ENCODE measurements around the gene MLLT1.

MLLT1 gene

DNA sequence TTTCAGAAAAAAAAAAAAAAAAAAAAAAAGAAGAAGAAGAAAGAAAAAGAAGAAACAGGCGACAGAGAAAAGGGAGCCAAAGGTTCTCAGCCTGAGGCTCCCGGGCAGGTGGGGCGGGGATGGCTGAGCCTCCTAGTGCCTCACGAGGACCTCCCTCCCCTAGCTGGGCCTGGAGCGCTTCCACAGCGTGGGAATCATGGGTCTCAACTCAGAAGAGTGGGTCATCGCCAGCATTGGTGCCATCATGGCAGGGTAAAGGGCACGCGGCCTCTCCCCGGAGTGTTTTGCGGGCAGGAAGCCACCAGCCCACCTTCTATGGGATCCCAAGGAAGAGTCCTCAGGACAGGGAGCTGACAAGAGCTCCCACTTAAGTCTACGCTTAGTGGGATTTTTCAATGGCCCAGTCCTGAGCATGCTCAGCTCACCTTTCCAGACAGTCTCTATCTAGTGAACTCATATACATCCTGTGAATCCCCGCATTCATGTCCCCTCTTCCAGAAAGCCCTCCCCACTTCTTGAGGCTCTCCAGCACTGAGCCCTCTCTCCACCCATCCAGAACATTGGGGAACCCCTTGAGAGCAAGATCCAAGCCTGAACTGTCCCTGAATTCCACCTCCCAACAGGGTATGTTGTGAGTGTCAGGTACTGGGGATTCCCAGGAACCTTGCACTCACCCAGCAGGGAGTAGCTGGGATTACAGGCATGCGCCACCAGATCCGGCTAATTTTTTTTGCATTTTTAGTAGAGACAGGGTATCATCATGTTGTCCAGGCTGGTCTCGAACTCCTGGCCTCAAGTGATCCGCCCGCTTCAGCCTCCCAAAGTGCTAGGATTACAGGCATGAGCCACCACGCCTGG, 74.7 kb downstream of the MLLT1 start:
- no peak overlapping the region for H3K4me3 ChIP-seq (ENCODE audit: low read length)
- no peak for DNase-seq (ENCODE audit: low read depth)
- TF ChIP-seq, protein P1, sequence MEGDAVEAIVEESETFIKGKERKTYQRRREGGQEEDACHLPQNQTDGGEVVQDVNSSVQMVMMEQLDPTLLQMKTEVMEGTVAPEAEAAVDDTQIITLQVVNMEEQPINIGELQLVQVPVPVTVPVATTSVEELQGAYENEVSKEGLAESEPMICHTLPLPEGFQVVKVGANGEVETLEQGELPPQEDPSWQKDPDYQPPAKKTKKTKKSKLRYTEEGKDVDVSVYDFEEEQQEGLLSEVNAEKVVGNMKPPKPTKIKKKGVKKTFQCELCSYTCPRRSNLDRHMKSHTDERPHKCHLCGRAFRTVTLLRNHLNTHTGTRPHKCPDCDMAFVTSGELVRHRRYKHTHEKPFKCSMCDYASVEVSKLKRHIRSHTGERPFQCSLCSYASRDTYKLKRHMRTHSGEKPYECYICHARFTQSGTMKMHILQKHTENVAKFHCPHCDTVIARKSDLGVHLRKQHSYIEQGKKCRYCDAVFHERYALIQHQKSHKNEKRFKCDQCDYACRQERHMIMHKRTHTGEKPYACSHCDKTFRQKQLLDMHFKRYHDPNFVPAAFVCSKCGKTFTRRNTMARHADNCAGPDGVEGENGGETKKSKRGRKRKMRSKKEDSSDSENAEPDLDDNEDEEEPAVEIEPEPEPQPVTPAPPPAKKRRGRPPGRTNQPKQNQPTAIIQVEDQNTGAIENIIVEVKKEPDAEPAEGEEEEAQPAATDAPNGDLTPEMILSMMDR (conservative IDR thresholded peaks at IDR 0.05; ENCODE audit: low read depth, low read length), result no peak

DNA sequence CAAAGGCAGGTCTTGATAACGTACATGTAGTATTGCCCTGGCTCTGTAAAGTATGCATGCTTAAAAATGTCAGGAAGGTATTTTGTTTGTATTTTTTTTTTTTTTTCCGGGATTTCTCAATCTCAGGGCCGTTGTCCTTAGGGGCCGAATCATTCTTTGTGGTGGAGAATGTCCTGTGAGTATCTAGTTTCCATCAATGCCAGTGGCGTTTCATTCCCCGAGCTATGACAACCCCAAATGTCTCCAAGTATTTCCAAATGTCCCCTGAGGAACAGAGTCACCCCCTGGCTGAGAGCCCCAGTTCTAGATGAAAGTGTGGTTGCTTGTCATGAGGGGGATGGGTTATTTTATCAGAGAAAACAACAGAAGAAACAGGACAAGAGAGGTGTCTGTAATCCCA, 75.6 kb downstream of the MLLT1 start:
- no peak overlapping the region for H3K4me3 ChIP-seq (ENCODE audit: low read length)
- TF ChIP-seq, protein P1 (conservative IDR thresholded peaks at IDR 0.05; ENCODE audit: low read depth, low read length), result no peak

DNA sequence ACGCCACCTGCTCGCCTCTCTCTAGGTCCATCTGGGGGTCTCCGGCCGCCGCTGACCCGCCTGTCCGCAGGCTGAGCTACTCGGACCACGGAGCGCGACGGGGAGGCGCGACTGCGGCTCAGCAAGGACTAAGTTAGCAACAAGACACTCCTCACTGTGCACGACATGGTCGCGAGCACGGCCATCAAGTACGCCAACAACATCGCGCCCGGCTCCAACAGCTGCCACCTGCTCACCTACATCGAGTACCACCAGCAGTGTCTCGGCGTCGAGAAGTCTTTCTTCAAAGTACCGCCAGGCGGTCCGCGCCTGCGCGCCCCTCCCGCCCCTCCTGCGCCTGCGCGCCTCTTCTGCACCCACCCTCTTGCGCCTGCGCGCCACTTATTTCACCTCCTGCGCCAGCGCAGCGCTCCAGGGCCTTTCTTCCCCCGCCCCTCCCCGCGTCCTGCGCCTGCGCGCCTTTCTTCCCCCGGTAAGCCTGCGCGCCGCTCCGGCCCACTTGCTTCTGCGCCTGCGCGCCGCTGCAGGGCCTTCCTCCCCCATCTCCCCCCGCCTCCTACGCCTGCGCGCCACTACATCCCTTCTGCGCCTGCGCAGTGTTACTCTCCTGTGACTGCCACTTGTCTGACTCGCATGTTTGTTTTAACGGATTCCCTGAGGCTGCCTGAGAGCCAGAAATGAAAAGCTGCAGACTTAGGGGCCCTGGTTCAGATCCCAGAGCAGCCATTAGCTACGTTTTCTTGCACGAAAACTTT, 80.4 kb downstream of the MLLT1 start:
- TF ChIP-seq, protein P1 (conservative IDR thresholded peaks at IDR 0.05; ENCODE audit: low read depth, low read length), result peak; percentile 10
- peak; percentile 90 for DNase-seq (ENCODE audit: low read depth)
- H3K4me3 ChIP-seq (ENCODE audit: low read length), result peak overlapping the region; percentile 64

More for the DNA sequence above, 75.6 kb downstream of the MLLT1 start:
- DNase-seq (ENCODE audit: low read depth), result no peak

DNA sequence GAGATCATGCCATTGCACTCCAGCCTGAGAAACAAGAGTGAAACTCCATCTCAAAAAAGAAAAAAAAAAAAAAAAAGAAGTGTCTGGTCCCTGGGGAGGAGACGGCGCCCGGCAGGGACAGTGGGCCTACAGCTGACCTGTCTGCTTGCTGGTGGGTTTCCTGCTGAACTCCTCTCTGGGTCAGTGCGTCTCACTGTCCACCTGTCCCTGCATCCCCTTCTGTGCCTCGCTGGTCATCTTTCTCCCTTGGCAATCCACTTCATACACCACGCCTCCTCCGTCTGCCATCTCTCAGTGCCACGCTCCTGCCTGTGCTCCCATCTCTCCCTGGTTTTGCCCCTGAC, 80.9 kb downstream of the MLLT1 start:
- peak overlapping the region; percentile 64 for H3K4me3 ChIP-seq (ENCODE audit: low read length)
- TF ChIP-seq, protein P1 (conservative IDR thresholded peaks at IDR 0.05; ENCODE audit: low read depth, low read length), result no peak
- no peak for DNase-seq (ENCODE audit: low read depth)

DNA sequence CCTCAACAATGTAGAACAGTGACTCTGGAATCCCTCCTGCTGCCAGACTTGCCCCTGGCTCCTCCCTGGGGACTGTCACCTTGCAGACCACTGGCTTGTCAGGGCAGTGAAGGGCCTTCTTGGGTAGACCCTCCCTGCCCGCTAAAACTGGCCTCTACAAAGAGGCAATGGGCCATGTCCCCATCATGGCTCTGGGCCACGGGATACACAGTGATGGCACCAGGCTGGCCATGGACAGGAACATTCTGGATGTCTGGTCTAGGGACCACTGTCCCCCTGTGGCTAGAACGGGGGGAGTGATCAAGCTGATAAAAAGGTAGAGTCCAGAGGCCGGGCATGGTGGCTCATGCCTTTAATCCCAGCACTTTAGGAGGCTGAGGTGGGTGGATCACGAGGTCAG, 83.4 kb downstream of the MLLT1 start:
- TF ChIP-seq, protein P1 (conservative IDR thresholded peaks at IDR 0.05; ENCODE audit: low read depth, low read length), result no peak
- DNase-seq (ENCODE audit: low read depth), result no peak
- no peak overlapping the region for H3K4me3 ChIP-seq (ENCODE audit: low read length)

DNA sequence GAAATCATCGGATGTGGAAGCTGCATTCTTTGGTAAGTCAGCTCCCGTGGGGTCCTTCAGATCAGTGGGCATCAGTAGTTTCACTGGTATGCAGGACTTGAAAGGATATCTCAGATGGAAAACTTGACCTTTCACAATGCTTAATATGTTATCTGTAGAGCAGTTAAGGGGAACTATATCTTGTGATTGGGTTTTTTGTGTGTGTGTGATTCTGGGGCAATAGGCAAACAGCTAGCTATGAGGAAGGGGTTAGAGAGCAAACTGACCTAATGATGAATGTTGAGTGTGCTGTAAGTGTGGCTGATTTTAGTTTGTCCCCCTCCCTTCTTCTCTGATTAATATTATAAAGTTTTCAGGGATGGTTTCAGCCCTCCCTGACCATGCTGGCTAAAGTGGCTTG, 91.0 kb downstream of the MLLT1 start:
- no peak overlapping the region for H3K4me3 ChIP-seq (ENCODE audit: low read length)

More for the DNA sequence above, 91.0 kb downstream of the MLLT1 start:
- DNase-seq (ENCODE audit: low read depth), result no peak
- TF ChIP-seq, protein P1 (conservative IDR thresholded peaks at IDR 0.05; ENCODE audit: low read depth, low read length), result no peak

Data from retinal pigment epithelial cell (primary cell).